ENCODE results near the gene ZFP91.

GRCh38 chr11:58640386-58641023 lies 61.6 kb downstream of the ZFP91 start:
- TF ChIP-seq CTCF (conservative IDR thresholded peaks at IDR 0.05; ENCODE audit: low read depth, low read length) (no peak), EZH2 (IDR thresholded peaks at IDR 0.05; ENCODE audit: low read length, unreplicated experiment) (no peak), EZH2phosphoT487 (IDR thresholded peaks at IDR 0.05; ENCODE audit: borderline replicate concordance, low read length) (no peak)
